ENCODE results near the gene PODXL2.

DNA sequence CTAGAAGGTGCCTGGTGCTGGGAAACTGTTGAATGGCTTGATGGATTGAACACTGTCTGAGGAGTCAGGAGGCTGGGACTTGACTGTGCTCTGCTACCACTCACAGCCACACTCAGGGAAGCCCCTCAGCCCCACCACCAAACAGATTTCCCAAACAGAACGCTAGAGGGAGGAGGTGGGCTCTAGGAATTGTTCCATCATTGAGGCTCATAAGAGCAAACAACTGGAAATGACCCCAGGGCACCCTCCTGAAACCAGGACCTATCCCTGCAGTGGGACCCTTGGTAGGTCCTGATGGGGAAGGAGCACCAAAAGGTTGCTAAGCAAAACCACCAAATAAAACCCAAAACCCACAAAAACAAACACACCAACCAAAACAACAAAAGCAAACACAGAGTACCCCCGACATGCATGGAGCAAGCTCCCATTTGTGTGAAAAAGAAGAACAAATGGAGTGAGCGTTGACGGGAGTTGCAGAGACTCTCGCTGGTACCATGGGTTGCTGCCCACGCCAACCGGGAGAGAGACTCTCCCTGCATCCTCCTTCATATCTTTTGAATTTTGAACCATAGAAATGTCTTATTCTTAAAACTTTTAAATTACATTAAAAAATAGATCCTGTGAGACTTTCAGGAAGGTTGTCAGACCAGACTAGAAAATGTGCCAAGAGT lies 89.4 kb downstream of the PODXL2 start:
- TF ChIP-seq, protein P1, sequence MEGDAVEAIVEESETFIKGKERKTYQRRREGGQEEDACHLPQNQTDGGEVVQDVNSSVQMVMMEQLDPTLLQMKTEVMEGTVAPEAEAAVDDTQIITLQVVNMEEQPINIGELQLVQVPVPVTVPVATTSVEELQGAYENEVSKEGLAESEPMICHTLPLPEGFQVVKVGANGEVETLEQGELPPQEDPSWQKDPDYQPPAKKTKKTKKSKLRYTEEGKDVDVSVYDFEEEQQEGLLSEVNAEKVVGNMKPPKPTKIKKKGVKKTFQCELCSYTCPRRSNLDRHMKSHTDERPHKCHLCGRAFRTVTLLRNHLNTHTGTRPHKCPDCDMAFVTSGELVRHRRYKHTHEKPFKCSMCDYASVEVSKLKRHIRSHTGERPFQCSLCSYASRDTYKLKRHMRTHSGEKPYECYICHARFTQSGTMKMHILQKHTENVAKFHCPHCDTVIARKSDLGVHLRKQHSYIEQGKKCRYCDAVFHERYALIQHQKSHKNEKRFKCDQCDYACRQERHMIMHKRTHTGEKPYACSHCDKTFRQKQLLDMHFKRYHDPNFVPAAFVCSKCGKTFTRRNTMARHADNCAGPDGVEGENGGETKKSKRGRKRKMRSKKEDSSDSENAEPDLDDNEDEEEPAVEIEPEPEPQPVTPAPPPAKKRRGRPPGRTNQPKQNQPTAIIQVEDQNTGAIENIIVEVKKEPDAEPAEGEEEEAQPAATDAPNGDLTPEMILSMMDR (IDR thresholded peaks at IDR 0.05), result no peak
- no peak for TF ChIP-seq EZH2 (IDR thresholded peaks at IDR 0.05; ENCODE audit: borderline replicate concordance, insufficient read depth, low read depth, low read length, poor library complexity, severe bottlenecking)

Data from B cell (primary cell).